HUDEP-2 (cell line): ENCODE measurements around the gene CDC42BPA.
"Not testable (repeated sequence)": the region's sequence is repeated elsewhere in the genome, so short reads cannot be mapped to it uniquely, and the experiment has no call there.

ENCODE experiments used
- DNase-seq, 76 experiments: peaks; one replicate each; lab custom pipeline; 2025; ENCODE audit not compliant: unreplicated experiment in 76 of 76; lab: John Stamatoyannopoulos, UW

Gene CDC42BPA

DNA sequence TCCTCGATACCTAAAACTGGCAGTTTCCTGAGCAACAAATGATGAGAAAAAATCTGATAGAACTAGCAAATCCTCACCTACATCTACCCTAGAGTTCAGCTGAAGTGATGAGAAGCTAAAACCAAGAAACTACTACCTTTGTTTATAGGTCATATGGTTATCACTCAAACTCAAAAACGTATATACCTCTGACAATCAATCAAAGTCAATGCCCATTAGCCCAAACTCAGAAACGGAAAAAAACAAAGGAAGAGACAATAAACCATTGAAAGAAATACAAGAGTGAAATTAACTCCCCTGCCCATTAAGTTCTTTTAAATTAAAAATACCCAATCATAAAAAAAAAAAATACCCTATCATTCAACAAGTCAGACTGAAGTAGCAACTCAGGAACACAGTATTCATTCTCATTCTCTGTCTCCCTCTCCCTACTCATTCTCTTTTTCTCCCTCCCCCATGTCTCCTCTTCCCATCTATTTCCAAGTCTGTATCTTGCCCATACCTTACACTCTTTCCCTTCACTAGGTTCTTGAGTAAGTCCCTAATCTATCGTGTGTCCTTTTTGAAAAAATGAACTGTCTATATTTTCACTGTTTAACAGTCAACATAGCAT lies 6.8 kb downstream of the CDC42BPA start:
- no peak for DNase-seq

DNA sequence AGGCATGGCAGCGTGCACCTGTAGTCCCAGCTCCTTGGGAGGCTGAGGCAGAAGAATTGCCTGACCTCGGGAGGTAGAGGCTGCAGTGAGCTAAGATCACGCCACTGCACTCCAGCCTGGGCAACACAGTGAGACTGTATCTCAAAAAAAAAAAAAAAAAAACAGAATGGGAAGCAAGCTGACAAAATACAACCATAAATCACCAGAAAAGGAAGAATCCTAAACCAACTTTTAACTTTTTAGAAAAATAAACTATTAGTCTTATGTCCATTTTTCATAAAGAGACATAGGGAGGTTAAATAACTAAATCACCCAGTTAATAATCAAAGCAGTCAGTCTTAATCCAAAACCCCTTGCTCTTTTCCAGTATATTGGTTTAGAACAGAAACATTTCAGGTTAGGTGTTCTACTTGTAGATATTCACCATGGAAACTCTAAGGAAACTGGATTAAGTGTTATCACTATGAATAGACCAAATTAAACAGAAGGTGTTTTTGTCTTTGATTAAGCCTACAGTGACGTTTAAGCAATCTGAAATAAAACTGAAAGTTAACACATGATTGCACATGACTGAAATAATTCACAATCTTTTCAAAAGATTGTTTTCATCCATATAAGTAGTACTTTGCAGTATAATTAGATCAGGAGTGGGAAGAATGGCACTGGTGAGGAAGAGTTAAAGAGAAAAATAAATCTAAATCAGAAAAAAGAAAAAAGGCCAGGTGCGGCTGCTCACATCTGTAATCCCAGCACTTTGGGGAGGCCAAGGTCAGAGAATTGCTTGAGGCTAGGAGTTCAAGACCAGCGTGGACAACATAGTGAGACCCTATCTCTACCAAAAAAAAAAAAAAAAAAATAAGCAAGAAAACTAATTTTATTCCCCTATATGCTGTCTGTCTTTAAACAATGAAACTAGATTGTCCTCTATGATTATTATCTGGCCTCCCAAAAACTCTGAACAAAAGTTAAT lies 9.6 kb downstream of the CDC42BPA start:
- DNase-seq: no peak

DNA sequence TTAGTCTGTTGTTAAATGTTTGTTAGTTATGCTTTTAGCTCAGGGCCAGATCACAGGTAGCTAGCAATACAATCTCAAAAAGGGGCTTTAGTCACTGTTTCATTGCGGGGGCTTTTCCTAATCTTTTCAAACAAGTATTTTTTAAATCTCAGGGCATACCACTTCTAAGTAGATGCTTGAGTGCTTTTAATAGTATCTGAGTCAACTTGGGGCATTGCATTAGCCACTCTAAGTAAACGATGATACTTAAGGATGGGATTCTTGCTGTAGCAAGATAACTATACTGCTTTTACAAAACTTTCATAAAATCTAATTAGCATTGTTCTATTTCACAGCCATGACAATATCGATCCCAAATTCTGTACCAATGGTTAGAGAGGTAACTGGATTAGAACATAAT lies 11.6 kb downstream of the CDC42BPA start:
- no peak for DNase-seq

DNA sequence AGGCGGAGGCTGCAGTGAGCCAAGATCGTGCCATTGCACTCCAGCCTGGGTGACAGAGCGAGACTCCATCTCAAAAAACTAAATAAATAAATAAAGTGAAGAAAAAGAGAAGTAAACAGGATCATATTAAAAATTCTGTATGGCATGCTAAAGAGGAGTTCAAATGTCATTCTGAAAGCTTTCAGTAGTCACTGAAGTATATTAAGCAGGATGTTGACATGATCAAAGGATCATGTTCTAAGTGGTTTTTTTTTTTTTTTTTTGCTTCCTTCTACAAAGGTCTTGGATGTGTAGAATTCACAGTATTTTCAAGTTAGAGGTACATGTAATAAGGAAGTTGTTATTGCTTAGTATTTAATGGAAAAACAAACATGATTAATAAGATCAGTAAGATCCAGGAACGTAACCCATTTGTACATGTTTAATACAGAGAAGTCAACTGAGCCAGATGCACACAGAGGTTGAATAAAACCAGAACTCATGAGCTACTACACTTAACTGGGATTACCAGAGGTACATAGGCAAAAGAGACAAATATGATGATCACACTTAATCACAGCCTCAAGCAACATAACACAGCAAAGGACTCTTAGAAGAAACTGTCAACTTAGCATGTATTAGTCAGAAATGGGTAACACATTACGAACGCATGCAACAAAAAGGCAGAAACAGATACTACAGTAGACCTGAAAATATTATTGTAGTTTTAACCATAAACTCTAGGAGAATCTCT lies 12.2 kb downstream of the CDC42BPA start:
- no peak for DNase-seq

DNA sequence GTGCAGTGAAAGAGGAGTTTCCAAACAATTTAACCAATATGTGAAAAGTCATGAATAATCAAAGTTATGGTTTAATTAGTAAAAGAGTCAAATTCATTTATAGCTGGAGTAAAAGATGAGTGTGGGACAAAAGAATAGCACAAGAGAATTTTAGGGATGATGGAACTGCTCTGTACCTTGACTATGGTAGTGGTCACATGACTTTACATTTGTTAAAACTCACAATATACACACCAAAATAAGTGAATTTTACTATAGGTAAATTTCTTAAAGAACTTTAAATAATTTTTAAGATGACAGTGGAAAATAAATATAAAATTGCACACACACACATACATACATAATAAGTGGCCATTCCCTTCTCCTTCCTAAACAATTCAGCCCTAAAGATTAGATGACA lies 13.6 kb downstream of the CDC42BPA start:
- no peak for DNase-seq

DNA sequence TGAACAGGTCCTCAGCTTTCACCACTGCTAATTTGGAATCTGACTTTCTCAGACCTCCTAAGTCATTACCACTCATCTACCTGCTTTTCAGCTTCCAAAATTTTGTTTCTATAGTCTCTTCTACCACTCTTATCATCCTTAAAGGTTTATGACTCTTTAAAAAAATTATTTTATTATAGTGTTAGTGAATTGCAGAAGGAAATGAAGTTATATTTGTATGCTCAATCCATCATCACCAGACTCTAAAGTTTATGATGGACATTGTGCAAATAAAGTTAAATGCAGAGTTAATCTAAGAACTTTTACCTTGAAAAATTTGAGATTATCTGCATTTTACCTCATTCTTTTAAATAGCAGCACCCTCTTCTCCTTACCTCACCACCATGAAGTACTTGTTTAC lies 14.6 kb downstream of the CDC42BPA start:
- no peak for DNase-seq

DNA sequence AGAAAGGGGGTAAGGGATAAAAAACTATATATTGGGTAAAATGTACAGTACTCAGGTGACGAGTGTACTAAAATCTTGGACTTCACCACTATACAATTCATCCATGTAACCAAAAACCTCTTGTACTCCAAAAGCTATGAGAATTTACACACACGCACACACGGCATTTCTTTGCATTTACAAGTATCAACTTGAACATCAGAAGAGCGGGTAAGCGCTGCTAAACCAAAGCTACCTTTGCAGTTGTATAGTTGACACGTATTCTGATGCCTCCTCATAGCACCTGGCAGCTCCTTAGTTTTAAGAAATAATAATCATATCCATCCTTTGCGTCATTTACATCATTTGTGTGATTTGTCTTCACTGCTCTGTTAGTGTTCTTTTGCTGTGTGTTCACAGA lies 17.6 kb downstream of the CDC42BPA start:
- DNase-seq: no peak

DNA sequence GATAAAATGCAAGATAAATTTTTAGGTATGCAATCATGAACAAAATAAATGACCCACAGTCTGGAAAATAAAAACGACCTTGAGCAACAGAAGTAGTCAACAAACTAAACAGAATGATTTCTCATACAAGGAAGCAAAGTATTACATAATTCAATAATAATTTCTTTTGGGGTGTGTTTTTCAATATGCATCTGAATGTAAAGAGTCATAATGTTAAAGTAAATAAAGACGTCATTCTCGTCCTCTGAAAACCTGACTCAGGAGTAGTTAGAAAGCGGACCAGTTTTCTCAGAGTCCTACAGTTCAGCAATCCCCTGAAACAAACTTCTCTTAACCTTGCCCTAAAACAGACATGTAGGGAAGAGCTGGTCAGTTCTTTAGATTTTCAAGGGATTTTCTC lies 18.6 kb downstream of the CDC42BPA start:
- no peak for DNase-seq

DNA sequence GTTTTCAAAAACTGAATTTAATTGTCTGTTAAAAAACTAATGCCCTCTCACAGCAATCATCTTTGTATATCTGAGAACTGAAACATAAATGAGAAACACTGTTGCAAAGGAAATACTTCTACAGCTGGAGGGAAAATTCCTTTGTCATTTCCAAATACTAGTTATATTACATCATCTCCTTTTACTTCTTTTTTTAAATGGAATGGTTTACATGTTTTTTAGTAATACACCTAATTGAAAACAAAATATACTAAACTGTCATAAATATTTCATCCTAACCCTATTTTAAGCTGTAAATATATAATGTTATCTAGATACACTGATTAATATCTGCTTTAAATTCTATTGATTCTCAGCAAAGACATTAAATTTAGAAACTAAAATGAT lies 19.1 kb downstream of the CDC42BPA start:
- no peak for DNase-seq

DNA sequence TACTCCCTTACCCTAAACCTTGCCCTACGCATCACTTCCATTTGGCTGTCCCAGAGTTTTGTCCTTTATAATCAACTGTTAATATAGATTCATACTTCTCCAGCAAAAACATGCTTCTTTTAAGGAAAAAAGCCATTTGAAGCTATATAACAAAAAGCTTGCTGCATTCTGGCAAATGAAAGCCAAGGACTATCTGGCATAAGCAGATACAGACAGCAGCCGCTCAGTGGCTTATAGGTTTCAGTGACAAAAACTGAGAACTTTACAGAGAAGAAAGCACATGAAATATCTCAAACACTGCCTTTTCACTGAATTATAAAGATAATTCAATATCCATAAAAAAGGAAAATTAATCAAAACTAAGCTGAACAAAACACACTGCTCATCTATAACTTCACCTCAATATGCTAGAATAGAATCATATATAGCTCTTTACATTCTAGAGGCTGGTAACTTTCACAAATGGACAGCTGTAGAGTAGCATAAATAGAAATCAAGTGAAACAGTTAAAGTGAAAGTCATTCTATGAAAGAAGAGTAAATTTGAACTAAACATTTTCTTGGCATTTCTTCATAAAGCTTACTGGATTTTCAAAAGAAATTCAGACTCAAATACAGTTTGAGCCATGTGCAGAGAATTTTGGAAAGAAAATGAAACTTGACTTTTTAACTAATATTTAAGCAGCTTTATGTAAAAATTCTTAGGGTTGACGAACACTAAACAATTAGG lies 19.6 kb downstream of the CDC42BPA start:
- DNase-seq: peak in 3 of 76 experiments; percentile 5 to 18 (median 17)

DNA sequence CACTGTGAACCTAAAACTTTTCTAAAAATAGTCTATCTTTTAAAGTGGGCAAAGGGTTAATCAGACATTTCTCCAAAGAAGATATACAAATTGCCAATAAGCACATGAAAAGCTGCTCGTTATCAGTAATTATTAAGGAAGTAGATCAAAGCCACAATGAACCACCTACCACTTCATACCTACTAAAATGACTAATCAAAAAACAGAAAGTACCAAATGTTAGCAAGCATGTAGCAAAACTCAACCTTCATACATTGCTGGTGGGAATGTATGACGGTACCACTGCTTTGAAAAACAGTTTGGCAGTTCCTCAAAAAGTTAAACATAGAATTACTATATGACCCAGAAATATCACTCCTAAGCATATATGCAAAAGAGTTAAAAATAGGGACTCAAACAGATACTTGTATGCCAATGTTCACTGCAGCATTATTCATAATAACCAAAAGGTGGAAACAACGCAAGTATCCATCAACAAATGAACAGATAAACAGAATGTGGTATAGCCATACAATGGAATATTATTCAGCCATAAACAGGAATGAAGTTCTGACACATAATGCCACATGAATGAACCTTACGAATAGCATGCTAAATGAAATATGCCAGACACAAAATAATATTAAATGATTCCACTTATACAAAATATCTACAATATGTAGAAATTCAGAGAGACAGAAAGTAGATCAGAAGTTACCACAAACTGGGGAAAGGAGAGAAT lies 21.1 kb downstream of the CDC42BPA start:
- no peak for DNase-seq

DNA sequence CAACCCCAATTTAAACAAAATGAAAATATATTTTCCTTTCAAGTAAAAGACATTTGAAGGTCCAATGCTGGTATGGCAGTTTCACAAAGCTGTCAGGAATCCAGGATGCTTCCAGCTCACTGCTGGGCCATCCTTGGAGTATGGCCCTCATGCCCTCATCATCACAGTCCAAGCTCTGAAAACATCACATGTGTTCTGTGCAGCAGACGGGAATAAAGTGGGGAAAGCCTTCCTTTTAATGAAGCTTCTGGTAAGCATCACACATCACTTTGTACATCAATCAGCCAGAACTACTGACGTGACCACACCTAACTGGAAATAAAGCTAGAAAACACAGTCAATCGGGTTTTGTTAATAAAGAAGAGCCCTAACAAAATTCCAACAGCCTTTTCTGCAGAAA lies 22.7 kb downstream of the CDC42BPA start:
- no peak for DNase-seq

DNA sequence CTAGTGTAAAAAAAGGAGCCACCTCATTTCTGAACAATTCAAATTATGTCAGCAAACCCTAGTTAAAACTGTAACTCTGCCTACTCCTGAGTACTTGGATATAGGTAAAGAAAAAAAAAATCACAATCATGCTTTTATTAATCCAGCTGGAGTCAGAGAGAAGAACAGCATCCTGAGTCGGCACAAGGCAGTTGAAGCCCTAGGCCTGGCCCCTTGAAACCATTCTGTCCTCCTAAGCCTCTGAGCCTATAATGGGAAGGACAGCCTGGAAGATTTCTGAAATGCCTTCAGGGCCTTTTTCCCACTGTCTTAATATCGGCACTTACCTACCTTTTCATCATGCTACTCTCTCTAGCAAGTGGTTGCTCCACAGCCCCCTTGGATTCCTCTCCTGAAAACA lies 32.5 kb downstream of the CDC42BPA start:
- no peak for DNase-seq

DNA sequence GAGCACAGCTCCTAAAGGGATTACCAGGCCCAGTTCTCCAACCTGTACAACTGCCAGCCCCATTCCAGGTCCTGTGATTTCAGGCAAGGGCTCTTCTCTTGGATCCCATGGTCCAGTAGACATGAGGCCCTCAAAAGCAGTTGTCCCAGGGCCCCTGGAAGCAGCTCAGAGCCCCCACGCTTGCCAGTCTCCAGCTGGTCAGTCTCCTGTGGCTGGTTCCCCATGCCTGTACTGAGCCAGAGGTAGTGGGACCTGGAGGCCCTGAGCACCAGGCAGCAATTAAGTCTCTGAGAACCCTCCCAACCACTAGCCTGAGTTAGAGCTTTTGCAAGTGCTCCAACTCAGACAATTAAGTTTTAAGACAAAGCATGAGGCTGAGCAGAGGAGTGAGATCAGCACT lies 36.9 kb downstream of the CDC42BPA start:
- no peak for DNase-seq

DNA sequence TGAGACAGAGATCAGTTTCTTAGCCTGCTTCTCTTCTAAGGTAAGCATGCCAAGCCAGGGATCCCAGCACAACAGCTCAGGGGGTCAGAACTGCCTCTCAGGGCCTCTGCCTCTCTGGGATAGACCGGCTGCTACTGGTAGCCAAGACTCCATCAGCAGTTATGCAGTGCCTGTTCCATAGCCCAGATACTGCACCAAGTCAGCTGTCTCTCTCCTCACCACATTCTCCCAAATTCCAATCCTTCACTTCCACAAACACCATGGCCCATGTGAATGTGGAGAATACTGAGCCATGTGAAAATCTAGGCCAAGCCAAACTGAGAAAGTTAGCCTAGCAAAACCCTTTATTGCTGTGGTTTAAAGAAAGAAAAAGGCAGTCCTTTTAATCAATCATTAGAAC lies 37.5 kb downstream of the CDC42BPA start:
- DNase-seq: no peak

DNA sequence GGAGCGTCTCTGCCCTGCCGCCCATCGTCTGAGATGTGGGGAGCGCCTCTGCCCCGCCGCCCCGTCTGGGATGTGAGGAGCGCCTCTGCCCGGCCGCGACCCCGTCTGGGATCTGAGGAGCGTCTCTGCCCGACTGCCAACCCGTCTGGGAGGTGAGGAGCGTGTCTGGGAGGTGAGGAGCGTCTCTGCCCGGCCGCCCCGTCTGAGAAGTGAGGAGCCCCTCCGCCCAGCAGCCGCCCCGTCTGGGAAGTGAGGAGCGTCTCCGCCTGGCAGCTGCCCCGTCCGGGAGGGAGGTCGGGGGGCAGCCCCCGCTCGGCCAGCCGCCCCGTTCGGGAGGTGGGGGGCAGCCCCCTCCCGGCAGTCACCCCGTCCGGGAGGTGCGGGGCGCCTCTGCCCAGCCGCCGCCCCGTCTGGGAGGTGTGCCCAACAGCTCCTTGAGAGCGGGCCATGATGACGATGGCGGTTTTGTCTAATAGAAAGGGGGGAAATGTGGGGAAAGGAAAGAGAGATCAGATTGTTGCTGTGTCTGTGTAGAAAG lies 42.1 kb downstream of the CDC42BPA start:
- DNase-seq: not testable (repeated sequence)

DNA sequence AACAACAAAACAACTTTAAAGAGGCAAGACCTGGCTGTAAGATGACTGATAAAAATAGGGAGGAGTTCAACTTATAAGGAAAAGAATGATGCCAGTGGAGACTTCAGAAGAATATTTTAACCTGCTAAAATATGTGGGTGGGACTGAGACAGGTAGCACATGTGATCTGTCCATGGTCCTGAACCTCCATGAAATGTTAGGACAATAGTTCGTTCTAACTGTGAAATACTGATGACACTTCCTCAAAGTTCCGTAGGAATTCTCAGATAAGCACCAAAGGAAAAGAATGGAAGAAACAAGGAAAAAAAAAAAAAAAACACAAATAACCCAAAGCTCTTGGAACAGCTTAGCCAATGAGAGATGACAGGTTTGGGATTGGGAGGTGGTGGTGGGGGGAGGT lies 44.7 kb downstream of the CDC42BPA start:
- peak in 5 of 76 experiments; percentile 3 to 27 (median 17) for DNase-seq

DNA sequence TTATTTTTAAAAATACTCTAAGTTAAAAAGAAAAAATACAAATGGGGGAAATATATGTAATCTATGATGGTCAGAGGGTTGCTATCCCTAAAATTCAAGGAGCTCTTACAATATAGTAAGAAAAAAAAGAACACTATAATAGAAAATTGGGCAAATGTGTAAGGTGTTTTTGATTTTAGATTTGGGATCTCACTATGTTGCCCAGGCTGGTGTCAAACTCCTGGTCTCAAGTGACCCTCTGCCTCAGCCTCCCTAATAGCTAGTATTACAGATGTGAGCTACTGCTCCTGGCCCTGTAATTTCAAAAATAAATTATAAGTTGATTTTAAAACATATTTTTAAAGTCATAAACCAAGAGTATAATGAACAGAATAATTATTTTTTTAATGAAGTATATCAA lies 45.9 kb downstream of the CDC42BPA start:
- DNase-seq: no peak

DNA sequence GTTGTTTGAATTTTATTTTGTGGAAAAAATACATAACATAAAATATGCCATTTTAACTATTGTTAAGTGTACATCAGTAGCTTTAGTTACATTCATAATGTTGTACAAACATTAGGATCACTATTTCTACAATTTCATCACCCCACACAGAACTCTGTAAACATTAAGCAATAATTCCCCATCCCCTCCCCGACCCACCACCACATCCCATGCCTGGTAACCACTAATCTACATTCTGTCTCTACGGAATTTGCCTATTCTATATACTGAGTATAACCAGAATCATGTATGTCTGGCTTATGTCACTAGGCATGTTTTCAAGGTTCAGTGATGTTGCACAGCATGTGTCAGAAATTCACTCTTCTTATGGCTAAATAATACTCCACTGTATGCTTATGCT lies 47.7 kb downstream of the CDC42BPA start:
- no peak for DNase-seq

DNA sequence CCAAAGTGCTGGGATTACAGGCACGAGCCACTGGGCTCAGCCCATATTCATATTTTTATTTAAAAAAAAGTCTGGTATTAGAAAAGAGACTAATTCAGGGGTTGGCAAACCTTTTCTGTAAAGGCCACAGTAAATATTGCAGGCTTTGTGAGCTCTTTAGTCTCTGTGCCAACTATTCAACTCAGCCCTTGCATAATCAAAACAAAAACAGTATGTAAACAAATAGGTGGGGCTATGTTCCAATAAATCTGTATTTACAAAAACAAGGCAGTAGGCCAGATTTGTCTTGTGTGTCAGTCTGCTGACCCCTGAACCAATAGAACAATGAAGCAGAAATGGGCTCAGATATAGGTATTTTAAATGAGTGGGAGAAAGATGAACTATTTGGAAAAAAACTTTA lies 49.3 kb downstream of the CDC42BPA start:
- no peak for DNase-seq
